Activated naive CD4-positive, alpha-beta T cell treated with anti-CD3 and anti-CD28 coated beads, Interleukin-2, amount 50 U/mL, for 16 hours (primary cell): Measurements from ENCODE around the gene PAN3.
A peak's percentile ranks its signal among the peaks of the same experiment; 100 is the strongest.

ENCODE experiments used
- DNase-seq: peaks from one replicate; pipeline ENCODE4 v3.0.0-alpha.2; 2020

PAN3 gene

GRCh38 chr13:28314879-28315278 lies 176.5 kb downstream of the PAN3 start:
- no peak for DNase-seq

- DNase-seq: no peak
Measured at GRCh38 chr13:28316129-28316528, 177.8 kb downstream of the PAN3 start.

DNA sequence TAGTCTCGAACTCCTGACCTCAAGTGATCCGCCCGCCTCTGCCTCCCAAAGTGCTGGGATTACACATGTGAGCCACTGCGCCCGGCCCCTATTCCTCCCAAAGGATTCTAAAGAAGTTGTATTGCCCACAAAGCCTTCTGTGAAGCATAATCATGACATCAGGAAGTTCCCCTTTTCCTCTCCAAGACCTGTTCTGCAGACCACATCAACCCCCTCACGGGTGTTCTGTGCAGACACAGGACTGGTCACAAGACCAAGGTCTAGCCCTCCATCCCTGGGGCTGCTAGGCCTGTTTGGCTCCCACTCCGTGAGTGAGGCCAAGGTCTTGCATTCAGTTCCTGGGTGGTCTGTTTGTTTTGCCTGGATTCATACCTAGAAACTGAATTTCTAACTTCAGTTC lies 178.5 kb downstream of the PAN3 start:
- DNase-seq: no peak

GRCh38 chr13:28318496-28318895 lies 180.2 kb downstream of the PAN3 start:
- DNase-seq: no peak

DNA sequence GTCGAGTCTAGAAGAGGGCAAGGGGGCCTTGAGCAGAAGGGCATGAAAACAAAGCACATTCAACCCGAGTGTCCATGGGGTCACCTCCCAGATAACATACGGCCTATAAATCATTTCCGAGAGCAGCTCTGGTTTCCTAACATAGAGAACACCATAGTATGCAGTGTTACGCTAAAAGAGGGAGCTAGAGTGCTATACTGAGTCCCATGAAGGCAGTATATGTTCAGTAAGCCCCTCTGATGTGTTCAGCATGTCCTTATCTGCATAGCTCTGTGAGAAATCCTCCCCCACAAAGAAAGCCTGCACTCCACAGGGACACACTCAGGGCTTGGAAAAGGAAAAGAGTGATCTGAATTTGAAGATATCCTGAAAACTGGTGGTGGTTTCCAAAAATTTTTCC lies 181.2 kb downstream of the PAN3 start:
- DNase-seq: no peak

- no peak for DNase-seq
Measured at GRCh38 chr13:28320209-28320608, 181.9 kb downstream of the PAN3 start.

- DNase-seq: no peak
Measured at GRCh38 chr13:28320884-28321574, 182.7 kb downstream of the PAN3 start.

GRCh38 chr13:28321756-28322155 lies 183.4 kb downstream of the PAN3 start:
- DNase-seq: no peak

- DNase-seq: no peak
Measured at GRCh38 chr13:28322256-28322905, 184.0 kb downstream of the PAN3 start.

GRCh38 chr13:28324181-28324789 lies 185.9 kb downstream of the PAN3 start:
- peak; percentile 45 for DNase-seq

DNA sequence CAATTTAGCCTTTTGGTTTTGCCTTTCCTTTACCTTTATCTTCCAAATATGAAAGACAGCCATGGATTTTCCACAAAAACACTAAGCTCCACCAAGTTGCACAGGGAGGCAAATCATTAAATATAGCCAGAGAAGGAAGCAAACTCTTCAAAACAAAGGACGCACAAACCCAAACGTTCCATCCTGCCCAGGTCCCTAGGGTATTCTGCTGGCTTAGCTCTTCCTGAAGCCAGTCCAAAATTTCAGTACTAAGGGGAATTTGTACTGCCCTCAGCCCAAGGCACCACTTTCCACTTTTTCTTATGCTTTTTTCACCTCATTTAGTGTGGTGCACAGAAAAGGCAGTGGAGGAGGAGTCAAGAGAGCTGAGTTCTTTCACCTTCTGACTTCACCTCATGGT lies 186.7 kb downstream of the PAN3 start:
- no peak for DNase-seq

- DNase-seq: no peak
Measured at GRCh38 chr13:28326056-28326455, 187.7 kb downstream of the PAN3 start.

GRCh38 chr13:28327373-28328270 lies 189.3 kb downstream of the PAN3 start:
- DNase-seq: no peak

DNA sequence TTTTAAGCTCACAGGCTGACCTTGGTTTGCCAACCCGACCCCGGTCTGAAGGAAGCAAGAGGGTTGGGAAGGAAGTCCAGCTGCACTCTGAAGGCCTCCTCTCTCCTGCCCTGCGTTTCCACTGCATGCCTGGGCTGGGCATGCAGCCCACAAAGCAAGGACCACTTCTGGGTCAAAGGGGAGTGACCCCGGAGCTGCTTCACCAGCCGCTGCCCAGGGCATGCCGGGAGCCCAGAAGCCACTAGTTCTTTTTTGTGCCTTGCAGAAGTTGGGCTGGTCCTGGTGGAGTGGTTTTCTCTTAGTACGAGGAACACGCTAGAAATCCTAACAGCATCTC lies 189.9 kb downstream of the PAN3 start:
- no peak for DNase-seq

DNA sequence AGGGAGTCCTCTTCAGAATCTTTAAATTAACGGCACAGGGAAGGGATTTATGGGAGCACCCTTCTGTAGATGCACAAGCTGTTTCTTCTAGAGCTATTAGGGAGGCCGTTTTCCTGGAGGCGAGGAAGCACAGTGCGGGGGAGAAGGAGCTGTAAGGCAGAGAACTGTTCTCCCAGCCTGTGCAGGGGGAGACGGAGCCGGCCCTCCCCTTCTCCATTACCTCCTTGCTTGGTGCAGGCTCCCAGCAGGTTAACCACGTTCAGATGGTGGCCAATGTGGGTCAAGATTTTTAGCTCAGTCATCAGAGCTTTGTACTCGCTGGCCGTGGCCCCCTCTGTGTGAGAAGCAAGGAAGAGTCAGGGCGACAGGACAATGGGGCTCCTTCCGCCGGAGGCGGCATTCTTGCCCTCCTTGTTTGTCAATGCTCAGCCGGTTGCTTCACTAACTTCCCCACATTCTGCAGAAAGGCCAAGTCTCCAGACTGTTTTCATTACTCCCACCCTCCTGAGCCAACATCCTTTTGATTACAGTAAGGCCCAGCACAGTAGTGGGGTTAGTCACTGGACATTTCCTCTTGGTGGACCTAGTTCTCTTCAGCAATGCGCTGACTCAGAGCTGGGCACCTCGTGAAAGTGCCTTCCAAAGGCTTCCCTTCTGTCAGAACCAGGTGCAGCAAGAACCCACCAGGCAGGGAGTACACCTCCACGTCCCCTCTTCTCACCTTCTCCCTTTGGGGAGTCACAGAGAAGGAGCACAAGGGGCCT lies 191.2 kb downstream of the PAN3 start:
- DNase-seq: no peak

GRCh38 chr13:28333204-28333881 lies 195.0 kb downstream of the PAN3 start:
- DNase-seq: no peak

DNA sequence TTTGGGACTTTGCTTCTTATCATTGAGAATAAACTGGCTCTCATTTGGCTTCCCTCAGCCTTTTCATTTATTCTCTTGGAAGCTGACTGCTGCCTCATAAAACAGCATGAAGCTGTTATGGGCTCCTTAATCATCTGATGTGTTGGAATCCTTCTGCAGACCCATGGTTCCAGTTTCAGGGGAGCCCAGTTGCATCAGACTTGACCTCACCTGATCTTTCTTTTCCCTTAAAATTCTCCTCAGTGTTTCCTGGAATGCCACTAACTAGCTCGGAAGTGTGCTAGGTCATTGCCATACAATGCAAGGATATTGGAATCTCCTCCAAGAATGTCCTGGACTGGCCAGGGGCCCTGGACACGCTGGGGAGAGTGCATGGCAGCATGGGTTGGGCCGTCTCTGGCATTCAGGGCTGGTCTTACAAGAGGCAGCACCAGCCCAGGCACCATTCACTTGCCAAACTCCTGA lies 197.9 kb downstream of the PAN3 start:
- DNase-seq: no peak

- no peak for DNase-seq
Measured at GRCh38 chr13:28337166-28338005, 199.0 kb downstream of the PAN3 start.

DNA sequence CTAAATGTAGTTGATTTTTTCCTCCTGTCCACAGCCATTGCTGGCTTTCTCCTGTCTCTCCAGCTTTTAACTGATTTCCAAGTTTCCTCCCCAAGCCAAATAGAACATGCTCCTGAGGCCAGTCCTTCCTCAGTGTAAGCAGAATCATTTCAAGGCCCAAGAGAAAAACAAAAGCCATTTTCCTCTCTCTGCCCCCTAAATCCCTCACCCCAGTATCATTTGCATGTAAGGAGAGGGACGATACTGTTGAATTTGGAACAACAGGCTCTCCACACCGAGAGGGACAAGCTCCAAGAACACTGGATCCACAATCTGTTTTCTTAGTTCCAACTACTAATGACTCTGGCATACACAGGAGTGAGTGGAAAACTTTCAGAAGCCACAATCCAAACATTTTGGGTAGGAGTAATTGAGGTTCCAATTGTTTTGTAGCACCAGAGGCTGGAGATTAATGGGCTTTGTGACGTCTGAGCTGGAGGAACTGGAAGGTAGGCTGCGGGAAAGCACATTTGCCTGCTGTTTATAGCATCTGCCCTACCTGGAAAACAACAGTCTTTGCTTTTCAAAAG lies 199.7 kb downstream of the PAN3 start:
- no peak for DNase-seq

- DNase-seq: no peak
Measured at GRCh38 chr13:28338742-28339141, 200.4 kb downstream of the PAN3 start.

DNA sequence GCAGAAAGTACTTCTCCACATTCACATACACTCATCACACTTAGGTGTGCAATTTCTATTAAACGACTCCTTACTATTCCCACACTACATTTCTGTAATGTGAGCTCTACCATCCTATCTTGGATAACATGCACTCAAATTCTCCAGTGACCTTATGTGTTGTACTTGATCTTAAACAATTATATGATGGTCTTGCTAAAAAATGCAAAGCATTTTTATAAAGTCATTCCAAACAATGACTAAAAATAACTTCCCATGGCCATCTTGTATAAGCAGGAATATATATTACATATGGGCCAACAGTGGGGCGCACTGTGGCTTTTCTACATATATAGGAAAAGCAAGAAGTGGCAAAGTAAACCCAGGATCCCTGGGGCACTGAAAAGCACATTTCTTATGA lies 201.1 kb downstream of the PAN3 start:
- no peak for DNase-seq
